MV-4-11 (cell line): ENCODE measurements around the gene LRFN2.

ENCODE experiments used
- DNase-seq: peaks from one replicate; lab custom pipeline; 2025; lab: John Stamatoyannopoulos, UW

LRFN2 gene

DNA sequence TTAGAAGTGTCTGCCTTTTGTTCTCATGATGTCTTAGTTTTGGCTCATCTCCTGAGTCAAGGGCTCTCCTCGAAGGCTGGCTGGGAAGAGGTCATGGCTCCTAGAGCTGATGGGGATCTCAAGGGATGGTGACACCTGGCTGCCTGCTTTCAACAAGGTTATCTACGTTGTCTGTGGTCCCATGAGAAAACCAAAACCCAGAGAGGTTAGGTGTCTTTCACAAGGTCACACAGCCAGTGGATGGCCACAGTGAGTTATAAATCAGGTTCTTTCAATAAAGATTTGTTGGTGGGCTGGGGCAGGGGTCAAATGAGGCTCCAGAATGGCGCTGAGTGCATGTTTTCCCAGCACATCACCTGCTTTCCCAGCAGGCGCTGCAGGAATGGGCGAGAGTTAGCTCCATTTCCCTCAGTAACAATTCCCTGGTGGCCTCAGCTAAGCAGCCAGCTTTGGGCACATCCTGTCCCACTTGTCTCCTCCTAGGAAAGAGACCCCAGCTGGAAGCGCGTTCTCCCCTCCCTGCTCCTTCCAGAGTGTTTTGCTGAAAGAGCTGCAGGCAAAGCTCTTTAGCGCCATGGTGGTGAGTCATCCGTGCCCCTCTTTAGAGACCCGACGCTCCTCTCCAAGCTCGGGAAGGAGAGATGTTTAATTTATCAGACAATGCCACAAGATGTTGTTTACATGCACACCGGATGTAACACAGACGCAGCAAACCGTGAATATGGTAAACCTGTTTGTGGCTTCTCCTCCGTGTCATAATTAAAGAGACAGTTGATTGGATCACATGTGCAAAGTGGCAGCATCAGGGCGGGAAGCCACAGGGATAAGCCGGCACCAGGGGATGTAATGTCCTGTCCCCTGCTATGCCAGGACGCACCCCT is 109.7 kb downstream of the LRFN2 start:
- no peak for DNase-seq

DNA sequence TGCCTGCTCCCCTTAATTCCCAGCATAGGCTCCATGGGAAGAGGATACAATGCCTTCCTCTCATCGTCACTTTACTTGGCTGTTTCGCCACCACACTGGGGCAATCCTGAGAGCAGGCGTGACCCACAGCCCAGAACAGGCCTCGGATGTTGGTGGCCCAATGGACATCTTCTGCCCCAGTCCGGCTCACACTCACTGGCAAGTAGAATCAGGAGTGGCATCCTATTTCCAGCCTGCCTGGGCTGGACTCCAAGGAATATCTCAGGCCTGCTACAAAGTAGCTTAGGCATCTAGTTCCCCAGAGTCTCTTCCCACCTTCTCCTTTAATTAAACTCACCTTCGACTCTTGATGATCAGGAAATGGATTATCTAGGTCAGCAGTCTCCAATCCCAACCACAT is 110.5 kb downstream of the LRFN2 start:
- DNase-seq = no peak

DNA sequence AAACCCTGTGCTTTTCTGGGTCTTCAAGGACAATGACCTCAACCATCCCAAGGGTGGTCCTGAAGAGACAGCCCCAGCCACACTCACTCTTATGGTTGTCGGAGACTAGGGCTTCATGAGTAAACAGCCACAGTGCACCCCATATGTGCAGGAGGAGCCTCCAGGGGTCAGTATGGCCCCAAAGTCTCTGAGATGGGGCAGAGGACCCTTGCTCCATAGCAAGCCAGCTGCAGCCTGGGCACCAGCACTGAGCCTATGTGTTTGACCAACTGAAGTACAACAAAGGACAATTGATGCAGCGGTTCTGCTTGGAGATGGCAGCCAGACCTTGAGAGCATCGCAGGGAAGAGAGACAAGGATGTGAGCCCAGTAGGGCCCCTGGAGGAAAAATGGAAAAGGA is 112.2 kb downstream of the LRFN2 start:
- no peak for DNase-seq

DNA sequence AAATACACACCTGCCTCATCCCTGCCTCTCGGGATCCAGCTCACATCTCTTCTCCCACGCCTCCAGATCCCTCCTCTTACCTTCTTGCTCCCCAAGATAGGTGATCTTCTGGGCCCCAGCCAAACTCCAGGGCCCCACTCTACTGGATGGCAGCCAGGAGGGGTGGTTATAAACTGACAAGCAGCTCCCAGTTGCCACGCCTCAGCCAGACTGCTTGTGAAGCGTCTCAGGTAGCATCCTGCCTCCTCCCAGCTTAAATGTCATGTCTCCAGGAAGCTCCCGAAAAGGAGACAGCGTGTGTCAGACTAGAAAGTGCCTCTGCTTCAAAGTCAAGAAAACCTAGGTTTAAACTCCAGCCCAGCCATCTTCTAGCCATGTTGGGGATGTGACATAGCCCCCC is 114.1 kb downstream of the LRFN2 start:
- no peak for DNase-seq

DNA sequence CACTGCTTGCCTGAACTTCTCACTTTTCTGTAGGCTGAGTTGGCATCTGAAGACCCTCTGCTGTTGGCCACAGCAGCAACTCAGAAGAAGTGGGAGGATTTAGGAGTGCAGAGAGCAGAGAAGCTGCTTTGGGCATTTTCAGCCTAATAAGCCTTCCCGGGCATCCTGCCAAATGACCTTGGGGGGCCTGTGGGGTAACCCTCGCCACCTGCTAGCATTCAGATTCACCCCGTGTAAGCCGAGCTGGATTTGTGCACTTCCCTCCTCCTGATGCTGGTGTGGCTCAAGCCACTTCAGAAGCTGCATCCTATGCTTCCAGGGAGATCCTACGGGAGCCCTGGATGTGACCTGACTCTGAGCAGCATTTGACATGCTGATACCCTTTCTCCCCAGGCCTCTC is 114.8 kb downstream of the LRFN2 start:
- no peak for DNase-seq

- DNase-seq = no peak
Measured at GRCh38 chr6:40471243-40471642, 115.9 kb downstream of the LRFN2 start.

GRCh38 chr6:40469323-40469722 is 117.8 kb downstream of the LRFN2 start:
- no peak for DNase-seq

- no peak for DNase-seq
Measured at GRCh38 chr6:40466986-40467539, 120.1 kb downstream of the LRFN2 start.

- no peak for DNase-seq
Measured at GRCh38 chr6:40461643-40462042, 125.5 kb downstream of the LRFN2 start.

- DNase-seq = no peak
Measured at GRCh38 chr6:40460380-40460779, 126.8 kb downstream of the LRFN2 start.

GRCh38 chr6:40457261-40457660 is 129.9 kb downstream of the LRFN2 start:
- no peak for DNase-seq

GRCh38 chr6:40456390-40457013 is 130.7 kb downstream of the LRFN2 start:
- no peak for DNase-seq

- no peak for DNase-seq
Measured at GRCh38 chr6:40455686-40456389, 131.3 kb downstream of the LRFN2 start.

- DNase-seq = no peak
Measured at GRCh38 chr6:40450483-40450882, 136.7 kb downstream of the LRFN2 start.

DNA sequence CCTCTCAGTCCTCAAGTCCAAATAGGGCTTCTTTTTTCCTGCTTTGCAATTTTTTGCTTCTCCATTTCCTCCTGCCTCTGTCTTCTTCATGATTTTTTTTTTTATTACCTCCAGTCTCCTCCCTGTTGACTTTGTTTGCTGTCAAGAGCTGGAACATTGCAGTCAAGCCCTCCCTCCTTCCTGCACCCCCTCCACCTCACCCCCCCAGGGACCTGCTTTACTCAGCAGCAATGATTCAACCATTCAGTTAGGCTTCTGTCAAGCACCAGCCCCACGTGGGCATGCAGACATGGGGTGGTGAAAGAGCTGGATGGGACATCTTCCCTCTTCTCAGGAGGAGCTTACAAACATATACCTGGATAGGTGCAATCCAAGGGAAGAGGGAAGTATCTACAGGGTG is 142.4 kb downstream of the LRFN2 start:
- no peak for DNase-seq

DNA sequence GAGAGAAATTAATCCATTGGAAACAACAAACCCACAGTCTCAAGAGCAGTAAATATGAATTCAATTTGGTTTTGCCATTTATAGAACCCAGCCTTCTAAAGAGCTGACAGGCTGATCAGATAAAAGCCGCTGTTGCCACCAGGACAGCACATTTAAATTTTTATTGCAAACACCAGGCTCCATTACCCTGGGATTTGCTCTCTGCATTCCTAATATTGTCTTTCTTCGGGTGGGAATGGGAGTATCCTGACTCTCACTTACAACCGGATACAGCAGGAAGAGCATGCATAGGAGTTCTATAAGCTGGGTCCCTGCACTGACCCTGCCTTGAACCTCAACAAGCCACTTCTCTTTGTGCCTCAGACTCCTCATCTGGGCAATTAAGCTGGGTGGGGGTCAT is 142.9 kb downstream of the LRFN2 start:
- no peak for DNase-seq

GRCh38 chr6:40443842-40444241 is 143.3 kb downstream of the LRFN2 start:
- no peak for DNase-seq

- no peak for DNase-seq
Measured at GRCh38 chr6:40442591-40442990, 144.6 kb downstream of the LRFN2 start.

DNA sequence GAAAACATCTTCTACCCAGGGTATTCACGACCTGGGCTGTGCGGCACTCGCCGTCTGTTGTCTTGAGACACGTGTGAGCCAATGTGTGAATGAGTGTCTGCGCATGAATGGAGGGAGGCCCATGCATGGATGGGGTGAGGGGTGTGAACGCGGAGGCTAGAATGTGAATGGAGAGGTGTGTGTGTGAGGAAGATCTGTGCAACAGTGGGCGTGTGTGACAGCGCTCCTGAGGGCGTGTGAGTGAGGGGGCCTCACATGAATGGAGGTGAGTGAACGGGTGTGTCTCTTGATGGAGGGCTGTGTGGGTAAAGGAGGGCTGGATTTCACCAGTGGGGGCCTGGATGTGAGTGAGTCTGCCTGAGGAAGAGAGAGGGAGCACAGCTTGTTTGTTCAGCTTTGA is 146.0 kb downstream of the LRFN2 start:
- DNase-seq = no peak

- peak; percentile 39 for DNase-seq
Measured at GRCh38 chr6:40440053-40440452, 147.1 kb downstream of the LRFN2 start.

DNA sequence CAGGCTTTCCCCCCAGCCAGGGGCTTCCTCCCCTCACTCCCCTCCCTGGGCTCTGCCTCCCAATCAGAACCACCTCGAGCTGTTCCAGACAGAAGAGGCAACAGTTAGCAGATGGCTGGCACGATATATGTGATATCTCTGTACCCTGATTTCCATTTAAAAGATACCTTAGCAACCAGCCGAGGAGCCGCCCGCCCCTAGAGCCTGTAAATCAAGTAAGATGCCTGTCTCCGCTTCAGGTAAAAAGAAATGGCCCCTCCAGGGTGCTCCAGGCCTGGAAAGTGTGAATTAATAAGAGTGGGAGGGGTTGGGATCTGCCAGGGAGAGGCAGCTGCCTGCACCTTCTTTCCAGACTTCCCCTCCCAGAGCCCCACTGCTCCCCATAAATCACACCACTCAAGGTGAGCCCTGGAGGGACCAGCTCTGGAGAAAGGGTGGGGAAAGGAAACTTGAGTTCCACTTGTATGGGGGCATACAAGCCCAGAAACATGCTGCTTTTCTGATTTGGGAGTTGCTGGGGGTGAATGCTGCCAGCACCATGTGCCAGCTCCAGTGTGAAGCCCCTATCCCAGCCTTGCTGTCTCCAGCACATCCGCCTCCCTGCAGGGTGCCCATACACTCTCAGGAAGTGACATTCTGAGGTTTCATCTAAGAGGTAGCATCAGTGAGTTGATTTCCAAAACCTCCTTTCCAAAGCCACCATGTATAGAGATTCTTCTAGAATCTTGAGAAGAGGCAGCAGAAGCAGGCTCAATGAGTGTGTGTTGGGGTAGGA is 148.0 kb downstream of the LRFN2 start:
- DNase-seq = no peak
